IMR-90 (cell line): ENCODE results near the gene ADAM17. TPM values are rescaled to one million over a fixed set of nuclear protein-coding genes. Genes with fewer than 3 reads are reported as not detected.

ENCODE experiments used
- ATAC-seq: fragments of 200-7000 bp; cut with Tn5 transposase; 2 replicates; pipeline ENCODE4 v1.9.1; 2020; ENCODE audit warnings: low read depth, mild to moderate bottlenecking, moderate library complexity
- BruUV-seq: library from RNA; stranded (reverse); fragments of 400-500 nt; replicated peaks from 2 replicates; lab custom pipeline; 2021; lab: Mats Ljungman, UMichigan
- CTCF ChIA-PET: fragments of 300-600 bp; formaldehyde crosslinking; extraction: SDS; loops from one replicate; lab custom pipeline; 2021; ENCODE audit warnings: antibody characterized with exemption; lab: Yijun Ruan, JAX
- POLR2A ChIA-PET: fragments of 300-600 bp; sonication (Branson Sonifier 250); formaldehyde crosslinking; loops from one replicate; lab custom pipeline; 2022; ENCODE audit warnings: antibody characterized with exemption; ENCODE audit not compliant: unreplicated experiment; lab: Charles Lee
- DNase-seq: peaks from one replicate; pipeline ENCODE4 v3.0.0; 2013
- H2AFZ ChIP-seq: replicated peaks from 2 replicates; pipeline ENCODE3; 2013; ENCODE audit warnings: low read length, mild to moderate bottlenecking; ENCODE audit not compliant: poor library complexity
- H2AK5ac ChIP-seq: 2 replicates; pipeline ENCODE4 v1.6.1; 2013; ENCODE audit warnings: low read depth, low read length, inconsistent platforms
- H2AK9ac ChIP-seq: replicated peaks from 2 replicates; pipeline ENCODE3; 2013; ENCODE audit warnings: mild to moderate bottlenecking, low read depth, low read length, moderate library complexity; ENCODE audit not compliant: poor library complexity
- H2BK120ac ChIP-seq: 2 replicates; pipeline ENCODE4 v1.6.1; 2013; ENCODE audit warnings: low read depth, low read length, inconsistent platforms
- H2BK15ac ChIP-seq: 3 replicates; pipeline ENCODE4 v1.6.1; 2013; ENCODE audit warnings: low read depth, low read length, inconsistent platforms
- H2BK20ac ChIP-seq: 2 replicates; pipeline ENCODE4 v1.6.1; 2013; ENCODE audit warnings: low read depth, mild to moderate bottlenecking, inconsistent platforms, low read length, moderate library complexity
- H2BK5ac ChIP-seq: 2 replicates; pipeline ENCODE4 v1.6.1; 2013; ENCODE audit warnings: mild to moderate bottlenecking, low read depth, low read length, inconsistent platforms; ENCODE audit not compliant: poor library complexity, severe bottlenecking
- H3K14ac ChIP-seq: replicated peaks from 2 replicates; pipeline ENCODE4 v1.6.1; 2013; ENCODE audit warnings: low read depth, low read length, inconsistent platforms
- H3K18ac ChIP-seq: 2 replicates; pipeline ENCODE4 v1.6.1; 2013; ENCODE audit warnings: low read depth, low read length, control low read depth
- H3K23ac ChIP-seq: 2 replicates; pipeline ENCODE4 v1.6.1; 2013; ENCODE audit warnings: low read depth, low read length, inconsistent platforms
- H3K27ac ChIP-seq: 2 replicates; pipeline ENCODE4 v1.5.1; 2013; ENCODE audit warnings: mild to moderate bottlenecking, control low read depth, low read length; ENCODE audit not compliant: insufficient read depth
- H3K27me3 ChIP-seq: 2 replicates; pipeline ENCODE4 v1.6.1; 2013; ENCODE audit warnings: low read length; ENCODE audit not compliant: control insufficient read depth, insufficient read depth
- H3K36me3 ChIP-seq: 2 replicates; pipeline ENCODE4 v1.6.1; 2013; ENCODE audit warnings: low read length, mixed read lengths; ENCODE audit not compliant: control insufficient read depth, insufficient read depth
- H3K4ac ChIP-seq: 2 replicates; pipeline ENCODE4 v1.6.1; 2013; ENCODE audit warnings: low read depth, low read length, inconsistent platforms
- H3K4me1 ChIP-seq: 2 replicates; pipeline ENCODE4 v1.6.1; 2013; ENCODE audit warnings: low read length, mixed read lengths; ENCODE audit not compliant: control insufficient read depth, insufficient read depth
- H3K4me2 ChIP-seq: 2 replicates; pipeline ENCODE4 v1.6.1; 2013; ENCODE audit warnings: low read depth, mild to moderate bottlenecking, control low read depth, low read length, moderate library complexity
- H3K4me3 ChIP-seq: 2 replicates; pipeline ENCODE4 v1.5.1; 2013; ENCODE audit warnings: low read depth, mild to moderate bottlenecking, control low read depth, low read length, moderate library complexity; ENCODE audit not compliant: insufficient read depth
- H3K56ac ChIP-seq: 2 replicates; pipeline ENCODE4 v1.6.1; 2013; ENCODE audit warnings: low read length, inconsistent platforms; ENCODE audit not compliant: insufficient read depth; ENCODE audit errors: extremely low read depth
- H3K79me1 ChIP-seq, 2 experiments: 2 replicates each; pipeline ENCODE4 v1.6.1; 2013; ENCODE audit warnings: low read length in 2 of 2, inconsistent platforms in 1 of 2, low read depth in 1 of 2
- H3K9ac ChIP-seq: 2 replicates; pipeline ENCODE4 v1.6.1; 2013; ENCODE audit warnings: low read depth, low read length, control low read depth
- H3K9me1 ChIP-seq: 2 replicates; pipeline ENCODE4 v1.6.1; 2013; ENCODE audit warnings: low read length, inconsistent platforms; ENCODE audit not compliant: insufficient read depth
- H3K9me3 ChIP-seq: 2 replicates; pipeline ENCODE4 v1.6.1; 2013; ENCODE audit warnings: low read length; ENCODE audit not compliant: control insufficient read depth, insufficient read depth
- H4K20me1 ChIP-seq: 2 replicates; pipeline ENCODE4 v1.6.1; 2013; ENCODE audit warnings: low read length, inconsistent platforms; ENCODE audit not compliant: insufficient read depth
- H4K5ac ChIP-seq: 2 replicates; pipeline ENCODE4 v1.6.1; 2013; ENCODE audit warnings: mild to moderate bottlenecking, low read depth, low read length, control low read depth
- H4K8ac ChIP-seq, 2 experiments: 2 replicates each; pipeline ENCODE4 v1.6.1; 2013; ENCODE audit warnings: low read depth in 2 of 2, low read length in 2 of 2, control low read depth in 1 of 2, inconsistent platforms in 1 of 2
- H4K91ac ChIP-seq: 2 replicates; pipeline ENCODE4 v1.6.1; 2013; ENCODE audit warnings: low read depth, low read length, inconsistent platforms; ENCODE audit not compliant: insufficient read depth
- ELK1 ChIP-seq: fragments of 150-350 bp; IDR thresholded peaks from 2 replicates; pipeline ENCODE4 v1.6.1; 2016; ENCODE audit warnings: low read depth, mild to moderate bottlenecking, low read length, moderate library complexity, borderline replicate concordance
- FOS ChIP-seq: fragments of 150-350 bp; IDR thresholded peaks from 2 replicates; pipeline ENCODE4 v1.6.1; 2016; ENCODE audit warnings: low read depth, low read length
- MAFK ChIP-seq: IDR thresholded peaks from 2 replicates; pipeline ENCODE4 v1.6.1; 2012; ENCODE audit warnings: low read depth, low read length, improper control_type of control experiment
- MAZ ChIP-seq: IDR thresholded peaks from 2 replicates; pipeline ENCODE4 v1.6.1; 2012; ENCODE audit warnings: low read depth, mild to moderate bottlenecking, low read length, improper control_type of control experiment, moderate library complexity, borderline replicate concordance
- POLR2A ChIP-seq: IDR thresholded peaks from 2 replicates; pipeline ENCODE4 v1.6.1; 2012; ENCODE audit warnings: mild to moderate bottlenecking, low read depth, low read length
- USF2 ChIP-seq: fragments of 150-350 bp; IDR thresholded peaks from 2 replicates; pipeline ENCODE4 v1.6.1; 2017; ENCODE audit warnings: mild to moderate bottlenecking, antibody characterized with exemption, low read length, low read depth
- WGBS, 2 experiments: methylation state at CpG; one replicate each; pipeline versions ENCODE4 v1.1.5 to v1.1.7; 2013; ENCODE audit warnings: missing lambda C conversion rate in 2 of 2; ENCODE audit not compliant: insufficient read length in 1 of 2; ENCODE audit errors: extremely low coverage in 2 of 2; 5-methylcytosine and 5-hydroxymethylcytosine counted together
- dilution Hi-C: fragments of 300-500 bp; cut with HindIII; formaldehyde crosslinking; loops from one replicate; pipeline ENCODE4 v1.14.3; 2018; ENCODE audit warnings: low sequenced_read_pairs; ENCODE audit not compliant: unreplicated experiment
- in situ Hi-C: fragments of 300-500 bp; cut with MboI; formaldehyde crosslinking; loops from 3 replicates; pipeline ENCODE4 v1.14.3; 2019; ENCODE audit warnings: low sequenced_read_pairs, inconsistent platforms, mixed read lengths
- intact Hi-C: fragments of 100-400 bp; cut with micrococcal nuclease; formaldehyde crosslinking; loops from 2 replicates; pipeline ENCODE4 v1.10.0; 2022
- polyA plus RNA-seq, 3 experiments: library from polyadenylated mRNA; depleted of rRNA; stranded (reverse); fragments of >200 nt; gene quantifications; 2 replicates each; pipeline ENCODE4 v1.2.3, GENCODE V29; 2012; ENCODE audit warnings: low replicate concordance in 1 of 3
- total RNA-seq: library from RNA; depleted of rRNA; stranded (reverse); fragments of >200 nt; gene quantifications from 2 replicates; pipeline ENCODE4 v1.2.3, GENCODE V29; 2012

ADAM17 gene
- total and polyA plus RNA-seq, 2 of the 4 experiments (the other 2 are of a cell fraction) = 9.6 to 34.4 TPM

- no peak overlapping the region for H4K5ac ChIP-seq
- H2AK5ac ChIP-seq = no peak overlapping the region
- no peak overlapping the region for H4K8ac ChIP-seq
- WGBS, 2 experiments = 100% methylated on average over 1 of the region's 3 CpGs; no CpG with 5 or more reads in 1 of the 2 experiments
- peaks cover 5% of the 10 kb centered on the region; the same call in 1 of the 2 replicates for H3K4me1 ChIP-seq
- no peaks in the 10 kb centered on the region for H3K27me3 ChIP-seq
- H3K4ac ChIP-seq = no peak overlapping the region
- no peak overlapping the region for H4K91ac ChIP-seq
- no peak overlapping the region for H3K4me2 ChIP-seq
- H2BK120ac ChIP-seq = no peak overlapping the region
- TF ChIP-seq ELK1 (no peak), MAZ (no peak), POLR2A (no peak), USF2 (no peak), FOS (no peak), MAFK (peak; percentile 28; the same call in 1 of the 2 replicates)
- H3K9me1 ChIP-seq = peaks cover 10% of the 10 kb centered on the region
- no peaks in the 10 kb centered on the region for H4K20me1 ChIP-seq
- dilution Hi-C loops (no loop called here), intact Hi-C loops (no loop called here), in situ Hi-C loops (no loop called here)
- no peak overlapping the region for H2BK5ac ChIP-seq
- no peak overlapping the region for H3K4me3 ChIP-seq
- no peak overlapping the region for H3K18ac ChIP-seq
- BruUV-seq = no TSS peak
- H3K14ac ChIP-seq = no peak overlapping the region
- no peak overlapping the region for H2AK9ac ChIP-seq
- no peak overlapping the region for H3K56ac ChIP-seq
- peaks cover 14% of the 10 kb centered on the region for H3K36me3 ChIP-seq
- no peak overlapping the region for H2BK20ac ChIP-seq
- H3K23ac ChIP-seq = no peak overlapping the region
- ATAC-seq = no peak
- no peak for DNase-seq
- H2AFZ ChIP-seq = no peak overlapping the region
- ChIA-PET CTCF (no interaction called here), POLR2A (no interaction called here)
- no peak overlapping the region for H3K27ac ChIP-seq
- H3K9me3 ChIP-seq = no peaks in the 10 kb centered on the region
- H2BK15ac ChIP-seq = no peak overlapping the region
- H3K79me1 ChIP-seq = peaks cover 7 to 21% of the 10 kb centered on the region in 2 experiments; a peak in 3 of 4 replicates
- H3K9ac ChIP-seq = no peak overlapping the region
Measured at GRCh38 chr2:9460441-9461017, 95.1 kb downstream of the ADAM17 start.
